SK-N-SH (cell line): Measurements from ENCODE around the gene PXDN.

ENCODE experiments used
- EZH2phosphoT487 ChIP-seq: fragments of 200-600 bp; sonication (generic); IDR thresholded peaks from 2 replicates; pipeline ENCODE4 v1.6.1; 2017; ENCODE audit warnings: low read depth, mixed run types, mild to moderate bottlenecking, antibody characterized with exemption, moderate library complexity, borderline replicate concordance
- FOXM1 ChIP-seq: IDR thresholded peaks from 2 replicates; pipeline ENCODE4 v1.4.0; 2012; ENCODE audit warnings: low read depth, mild to moderate bottlenecking
- MXI1 ChIP-seq: IDR thresholded peaks from 2 replicates; pipeline ENCODE4 v1.6.1; 2012; ENCODE audit warnings: mild to moderate bottlenecking, low read depth, low read length, improper control_type of control experiment
- NFIC ChIP-seq: IDR thresholded peaks from 2 replicates; pipeline ENCODE4 v1.4.0; 2012; ENCODE audit warnings: borderline replicate concordance
- POLR2AphosphoS5 ChIP-seq: IDR thresholded peaks from 2 replicates; pipeline ENCODE4 v1.6.1; 2012; ENCODE audit warnings: low read depth, low read length
- RAD21 ChIP-seq: IDR thresholded peaks from 2 replicates; pipeline ENCODE4 v1.6.1; 2012; ENCODE audit warnings: mild to moderate bottlenecking, low read length
- RFX5 ChIP-seq: IDR thresholded peaks from 2 replicates; pipeline ENCODE4 v1.6.1; 2012; ENCODE audit warnings: mild to moderate bottlenecking, improper control_type of control experiment, low read length
- TAF1 ChIP-seq: IDR thresholded peaks from 2 replicates; pipeline ENCODE4 v1.6.1; 2012; ENCODE audit warnings: low read depth, mild to moderate bottlenecking, low read length, moderate library complexity, borderline replicate concordance
- TF ChIP-seq, protein P1 (sequence below): fragments of 200-600 bp; sonication (generic); IDR thresholded peaks from 2 replicates; pipeline ENCODE4 v1.6.1; 2017; ENCODE audit warnings: antibody characterized with exemption, mild to moderate bottlenecking, moderate library complexity

DNA sequence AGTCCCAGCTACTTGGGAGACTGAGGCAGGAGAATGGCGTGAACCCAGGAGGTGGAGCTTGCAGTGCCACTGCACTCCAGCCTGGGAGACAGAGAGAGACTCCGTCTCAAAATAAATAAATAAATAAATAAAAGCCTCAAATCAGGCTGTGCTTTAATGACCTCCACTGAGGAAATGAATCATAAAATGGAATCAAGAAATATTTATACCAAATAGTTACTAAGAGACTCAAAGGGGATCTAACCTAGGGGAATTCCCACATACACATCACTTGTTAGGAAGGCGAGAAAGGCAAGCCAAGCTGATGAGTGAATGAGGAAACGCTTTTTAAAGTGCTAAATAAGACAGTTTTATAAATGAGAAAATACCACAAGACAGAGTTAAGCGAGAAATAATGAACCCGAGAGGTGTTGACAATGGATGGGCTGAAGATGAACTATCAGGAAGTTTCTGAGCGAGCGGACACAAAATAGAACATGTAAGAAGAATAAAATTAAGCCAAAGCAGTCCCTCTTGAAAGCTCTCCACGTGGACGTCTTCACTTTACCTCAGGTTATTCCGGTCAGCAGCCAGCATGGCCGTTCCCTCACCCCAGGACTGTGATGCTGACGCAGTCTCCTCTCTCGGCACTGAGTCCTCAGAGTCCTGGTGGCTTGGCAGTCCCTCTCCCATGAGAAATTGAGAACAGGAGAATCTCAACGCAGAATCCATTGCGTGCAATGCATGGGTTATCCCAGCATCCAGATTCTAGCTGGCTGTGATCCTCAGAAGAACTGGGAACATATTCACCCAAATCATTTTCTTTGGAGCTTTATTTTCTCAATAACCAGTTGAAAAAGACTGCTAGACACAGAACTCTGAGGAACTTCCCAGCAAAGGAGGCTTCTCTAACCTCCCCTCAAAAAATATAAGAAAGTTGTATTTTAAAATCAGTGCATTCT lies 22.3 kb downstream of the PXDN start:
- TF ChIP-seq NFIC (no peak), POLR2AphosphoS5 (peak; percentile 28; the same call in 1 of the 2 replicates), RFX5 (no peak), RAD21 (no peak), MXI1 (no peak), EZH2phosphoT487 (no peak), TAF1 (no peak), FOXM1 (peak; percentile 49; the same call in 1 of the 2 replicates)
- TF ChIP-seq, protein P1, sequence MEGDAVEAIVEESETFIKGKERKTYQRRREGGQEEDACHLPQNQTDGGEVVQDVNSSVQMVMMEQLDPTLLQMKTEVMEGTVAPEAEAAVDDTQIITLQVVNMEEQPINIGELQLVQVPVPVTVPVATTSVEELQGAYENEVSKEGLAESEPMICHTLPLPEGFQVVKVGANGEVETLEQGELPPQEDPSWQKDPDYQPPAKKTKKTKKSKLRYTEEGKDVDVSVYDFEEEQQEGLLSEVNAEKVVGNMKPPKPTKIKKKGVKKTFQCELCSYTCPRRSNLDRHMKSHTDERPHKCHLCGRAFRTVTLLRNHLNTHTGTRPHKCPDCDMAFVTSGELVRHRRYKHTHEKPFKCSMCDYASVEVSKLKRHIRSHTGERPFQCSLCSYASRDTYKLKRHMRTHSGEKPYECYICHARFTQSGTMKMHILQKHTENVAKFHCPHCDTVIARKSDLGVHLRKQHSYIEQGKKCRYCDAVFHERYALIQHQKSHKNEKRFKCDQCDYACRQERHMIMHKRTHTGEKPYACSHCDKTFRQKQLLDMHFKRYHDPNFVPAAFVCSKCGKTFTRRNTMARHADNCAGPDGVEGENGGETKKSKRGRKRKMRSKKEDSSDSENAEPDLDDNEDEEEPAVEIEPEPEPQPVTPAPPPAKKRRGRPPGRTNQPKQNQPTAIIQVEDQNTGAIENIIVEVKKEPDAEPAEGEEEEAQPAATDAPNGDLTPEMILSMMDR = no peak
